PFSK-1 (cell line): ENCODE data around the gene FAM81A.

Source experiments
- FOXP2 ChIP-seq: optimal IDR thresholded peaks from 2 replicates; pipeline ENCODE3; 2011; ENCODE audit warnings: borderline replicate concordance, control low read depth, inconsistent platforms; ENCODE audit not compliant: insufficient read depth; ENCODE audit errors: extremely low read length, extremely low read depth
- POLR2AphosphoS5 ChIP-seq: IDR thresholded peaks from 2 replicates; pipeline ENCODE4 v1.6.1; 2012; ENCODE audit warnings: low read depth, mild to moderate bottlenecking, control low read depth, low read length, moderate library complexity
- TAF1 ChIP-seq: IDR thresholded peaks from 2 replicates; pipeline ENCODE4 v1.6.1; 2012; ENCODE audit warnings: low read length, control low read depth, borderline replicate concordance; ENCODE audit not compliant: insufficient read depth

DNA sequence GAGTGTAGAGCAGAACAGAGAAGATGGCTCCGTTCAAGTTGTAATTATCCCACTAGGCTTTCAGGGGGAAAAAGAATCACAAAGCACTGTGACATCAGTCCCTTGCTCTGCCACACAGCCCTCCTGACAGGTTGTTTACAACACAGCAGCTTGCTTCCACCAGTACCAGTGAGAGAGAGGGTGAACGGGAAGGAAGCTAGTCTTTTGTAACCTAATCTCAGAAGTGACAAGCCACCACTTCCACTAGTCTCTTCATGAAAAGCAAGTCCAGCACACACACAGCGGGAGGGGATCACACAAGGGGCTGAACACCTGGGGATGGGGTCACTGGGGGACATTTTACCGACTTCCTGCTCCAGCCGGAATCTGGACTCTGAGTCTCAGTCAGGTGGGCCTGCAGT lies 86.3 kb downstream of the FAM81A start:
- TF ChIP-seq POLR2AphosphoS5 (no peak), FOXP2 (no peak), TAF1 (no peak)
